Central memory CD8-positive, alpha-beta T cell (primary cell): Measurements from ENCODE around the gene LRG1.
A peak's percentile ranks its signal among the peaks of the same experiment; 100 is the strongest.

Source experiments
- ATAC-seq: fragments of 150-1000 bp; cut with Tn5 transposase; replicated peaks from 2 replicates; pipeline ENCODE4 v1.10.0; 2022; ENCODE audit warnings: mild to moderate bottlenecking, moderate FRiP score, moderate number of reproducible peaks; ENCODE audit not compliant: poor library complexity, severe bottlenecking; ENCODE audit errors: extremely low read depth
- DNase-seq, 2 donors: peaks; one replicate each; pipeline ENCODE4 v3.0.0; 2021; ENCODE audit warnings: low spot score in 2 of 2
- H3K27ac Mint-ChIP-seq: one replicate; pipeline ENCODE4 v1.8.0; 2022; ENCODE audit warnings: low read depth, mild to moderate bottlenecking, moderate library complexity, mixed read lengths
- H3K27me3 Mint-ChIP-seq: one replicate; pipeline ENCODE4 v1.8.0; 2022; ENCODE audit warnings: mixed read lengths
- H3K36me3 Mint-ChIP-seq: one replicate; pipeline ENCODE4 v1.8.0; 2022; ENCODE audit warnings: mild to moderate bottlenecking, moderate library complexity, mixed read lengths; ENCODE audit not compliant: insufficient read depth
- H3K4me1 Mint-ChIP-seq: one replicate; pipeline ENCODE4 v1.8.0; 2022; ENCODE audit warnings: mixed read lengths
- H3K4me3 Mint-ChIP-seq: one replicate; pipeline ENCODE4 v1.8.0; 2022; ENCODE audit warnings: mild to moderate bottlenecking, moderate library complexity, mixed read lengths
- H3K9me3 Mint-ChIP-seq: one replicate; pipeline ENCODE4 v1.8.0; 2022; ENCODE audit warnings: mixed read lengths

LRG1 gene

GRCh38 chr19:4580961-4581665 is 41.3 kb upstream of the LRG1 start:
- Mint-ChIP-seq H3K4me1 (peaks cover 11% of the 10 kb centered on the region), H3K27ac (no peak overlapping the region), H3K36me3 (peaks cover 1% of the 10 kb centered on the region), H3K27me3 (peaks cover 78% of the 10 kb centered on the region), H3K4me3 (no peak overlapping the region), H3K9me3 (no peaks in the 10 kb centered on the region)
- DNase-seq, result no peak
- ATAC-seq, result no peak

- Mint-ChIP-seq H3K36me3 (peaks cover 1% of the 10 kb centered on the region), H3K9me3 (no peaks in the 10 kb centered on the region), H3K27ac (no peak overlapping the region), H3K4me1 (peaks cover 11% of the 10 kb centered on the region), H3K27me3 (peaks cover 78% of the 10 kb centered on the region), H3K4me3 (no peak overlapping the region)
- ATAC-seq, result no peak
- DNase-seq, result no peak
These were observed 40.4 kb upstream of the LRG1 start for GRCh38 chr19:4580021-4580901.

GRCh38 chr19:4579389-4579788 is 39.6 kb upstream of the LRG1 start:
- no peak for ATAC-seq
- H3K4me3 Mint-ChIP-seq, result no peak overlapping the region
- DNase-seq, result no peak
- H3K4me1 Mint-ChIP-seq, result peaks cover 11% of the 10 kb centered on the region
- peaks cover 76% of the 10 kb centered on the region for H3K27me3 Mint-ChIP-seq
- peaks cover 1% of the 10 kb centered on the region for H3K36me3 Mint-ChIP-seq
- H3K27ac Mint-ChIP-seq, result no peak overlapping the region
- no peaks in the 10 kb centered on the region for H3K9me3 Mint-ChIP-seq

GRCh38 chr19:4578552-4579248 is 38.9 kb upstream of the LRG1 start:
- Mint-ChIP-seq H3K36me3 (peaks cover 1% of the 10 kb centered on the region), H3K4me3 (no peak overlapping the region), H3K4me1 (peaks cover 11% of the 10 kb centered on the region), H3K27me3 (peaks cover 74% of the 10 kb centered on the region), H3K9me3 (no peaks in the 10 kb centered on the region), H3K27ac (no peak overlapping the region)
- no peak for ATAC-seq
- no peak for DNase-seq

GRCh38 chr19:4577020-4577782 is 37.4 kb upstream of the LRG1 start:
- DNase-seq, result no peak
- Mint-ChIP-seq H3K4me3 (no peak overlapping the region), H3K36me3 (peaks cover 3% of the 10 kb centered on the region), H3K9me3 (no peaks in the 10 kb centered on the region), H3K4me1 (peaks cover 6% of the 10 kb centered on the region), H3K27me3 (peaks cover 59% of the 10 kb centered on the region), H3K27ac (no peak overlapping the region)
- ATAC-seq, result no peak

GRCh38 chr19:4576016-4576933 is 36.4 kb upstream of the LRG1 start:
- no peaks in the 10 kb centered on the region for H3K4me1 Mint-ChIP-seq
- ATAC-seq (no peak), DNase-seq (peak; percentile 40 to 68)
- H3K4me3 Mint-ChIP-seq, result no peak overlapping the region
- peaks cover 51% of the 10 kb centered on the region for H3K27me3 Mint-ChIP-seq
- H3K9me3 Mint-ChIP-seq, result no peaks in the 10 kb centered on the region
- no peak overlapping the region for H3K27ac Mint-ChIP-seq
- peaks cover 2% of the 10 kb centered on the region for H3K36me3 Mint-ChIP-seq

GRCh38 chr19:4575267-4576015 is 35.6 kb upstream of the LRG1 start:
- ATAC-seq, result no peak
- peaks cover 51% of the 10 kb centered on the region for H3K27me3 Mint-ChIP-seq
- no peak for DNase-seq

GRCh38 chr19:4573682-4574081 is 33.8 kb upstream of the LRG1 start:
- ATAC-seq (no peak), DNase-seq (no peak)
- H3K36me3 Mint-ChIP-seq, result peaks cover 2% of the 10 kb centered on the region
- no peaks in the 10 kb centered on the region for H3K4me1 Mint-ChIP-seq
- peaks cover 35% of the 10 kb centered on the region for H3K27me3 Mint-ChIP-seq
- no peak overlapping the region for H3K4me3 Mint-ChIP-seq
- H3K27ac Mint-ChIP-seq, result no peak overlapping the region
- no peaks in the 10 kb centered on the region for H3K9me3 Mint-ChIP-seq

More at GRCh38 chr19:4575267-4576015, 35.6 kb upstream of the LRG1 start:
- H3K36me3 Mint-ChIP-seq, result peaks cover 2% of the 10 kb centered on the region
- no peak overlapping the region for H3K27ac Mint-ChIP-seq
- H3K4me3 Mint-ChIP-seq, result no peak overlapping the region
- no peaks in the 10 kb centered on the region for H3K9me3 Mint-ChIP-seq
- no peaks in the 10 kb centered on the region for H3K4me1 Mint-ChIP-seq

- H3K36me3 Mint-ChIP-seq, result peaks cover 5% of the 10 kb centered on the region
- no peak overlapping the region for H3K4me3 Mint-ChIP-seq
- DNase-seq, result no peak
- no peak for ATAC-seq
- H3K27me3 Mint-ChIP-seq, result peaks cover 33% of the 10 kb centered on the region
- H3K4me1 Mint-ChIP-seq, result no peaks in the 10 kb centered on the region
- H3K27ac Mint-ChIP-seq, result no peak overlapping the region
- no peaks in the 10 kb centered on the region for H3K9me3 Mint-ChIP-seq
These were observed 31.6 kb upstream of the LRG1 start for GRCh38 chr19:4571305-4571917.

- ATAC-seq (no peak), DNase-seq (no peak)
- Mint-ChIP-seq H3K27ac (no peak overlapping the region), H3K4me3 (no peak overlapping the region), H3K36me3 (peaks cover 5% of the 10 kb centered on the region), H3K4me1 (no peaks in the 10 kb centered on the region), H3K27me3 (peaks cover 28% of the 10 kb centered on the region), H3K9me3 (no peaks in the 10 kb centered on the region)
These were observed 31.1 kb upstream of the LRG1 start for GRCh38 chr19:4570916-4571304.

GRCh38 chr19:4570402-4570801 is 30.6 kb upstream of the LRG1 start:
- no peak for ATAC-seq
- Mint-ChIP-seq H3K4me3 (no peak overlapping the region), H3K27ac (no peak overlapping the region), H3K27me3 (peaks cover 23% of the 10 kb centered on the region), H3K4me1 (no peaks in the 10 kb centered on the region), H3K9me3 (no peaks in the 10 kb centered on the region), H3K36me3 (peaks cover 5% of the 10 kb centered on the region)
- no peak for DNase-seq
